Esophagus muscularis mucosa (tissue), 3 donors: ENCODE data around the gene ANO10.

Experiments
- POLR2A ChIP-seq: fragments of 450-650 bp; IDR thresholded peaks from one replicate; pipeline ENCODE4 v1.6.1; 2017; ENCODE audit warnings: antibody characterized with exemption, moderate library complexity, mild to moderate bottlenecking, low read depth
- TF ChIP-seq, protein P1 (sequence below), 3 experiments: fragments of 200-600 bp in 2 of 3; fragments of 450-650 bp in 1 of 3; sonication (generic) in 2 of 3; IDR thresholded peaks; one replicate each; pipeline ENCODE4 v1.5.1; 2017 to 2019; ENCODE audit warnings: antibody characterized with exemption in 3 of 3, mild to moderate bottlenecking in 2 of 3, moderate library complexity in 1 of 3

DNA sequence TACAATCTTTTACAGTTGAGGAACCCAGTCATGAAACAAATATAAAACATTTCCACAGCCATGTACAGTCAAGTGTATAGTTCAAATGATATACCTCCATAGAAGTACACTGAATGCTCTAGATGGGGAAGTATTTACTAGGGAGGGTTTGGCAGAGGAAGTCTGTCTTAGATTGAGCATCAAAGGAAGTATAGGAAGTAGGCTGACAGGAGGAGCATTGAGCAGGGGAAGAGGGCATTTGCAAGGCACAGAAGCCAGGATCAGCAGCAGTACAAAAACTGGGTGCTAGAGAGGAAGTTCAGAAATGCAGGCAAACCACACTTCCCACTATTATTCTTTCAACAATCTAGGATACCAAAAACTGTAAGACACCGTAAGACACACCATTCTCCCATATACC is 122.6 kb downstream of the ANO10 start:
- TF ChIP-seq, protein P1, sequence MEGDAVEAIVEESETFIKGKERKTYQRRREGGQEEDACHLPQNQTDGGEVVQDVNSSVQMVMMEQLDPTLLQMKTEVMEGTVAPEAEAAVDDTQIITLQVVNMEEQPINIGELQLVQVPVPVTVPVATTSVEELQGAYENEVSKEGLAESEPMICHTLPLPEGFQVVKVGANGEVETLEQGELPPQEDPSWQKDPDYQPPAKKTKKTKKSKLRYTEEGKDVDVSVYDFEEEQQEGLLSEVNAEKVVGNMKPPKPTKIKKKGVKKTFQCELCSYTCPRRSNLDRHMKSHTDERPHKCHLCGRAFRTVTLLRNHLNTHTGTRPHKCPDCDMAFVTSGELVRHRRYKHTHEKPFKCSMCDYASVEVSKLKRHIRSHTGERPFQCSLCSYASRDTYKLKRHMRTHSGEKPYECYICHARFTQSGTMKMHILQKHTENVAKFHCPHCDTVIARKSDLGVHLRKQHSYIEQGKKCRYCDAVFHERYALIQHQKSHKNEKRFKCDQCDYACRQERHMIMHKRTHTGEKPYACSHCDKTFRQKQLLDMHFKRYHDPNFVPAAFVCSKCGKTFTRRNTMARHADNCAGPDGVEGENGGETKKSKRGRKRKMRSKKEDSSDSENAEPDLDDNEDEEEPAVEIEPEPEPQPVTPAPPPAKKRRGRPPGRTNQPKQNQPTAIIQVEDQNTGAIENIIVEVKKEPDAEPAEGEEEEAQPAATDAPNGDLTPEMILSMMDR (IDR thresholded peaks at IDR 0.05) = no peak
- no peak for TF ChIP-seq POLR2A
